Stimulated activated CD4-positive, alpha-beta T cell treated with anti-CD3 and anti-CD28 coated beads, Interleukin-12 subunit alpha, Interleukin-12 subunit beta, amount 100 ng/mL, for 4 hours (primary cell): ENCODE data around the gene SBNO2.
"Not testable (repeated sequence)": the region's sequence is repeated elsewhere in the genome, so short reads cannot be mapped to it uniquely, and the experiment has no call there.

Source experiments
- DNase-seq: peaks from one replicate; pipeline ENCODE4 v3.0.0-alpha.2; 2020

The SBNO2 gene

GRCh38 chr19:1173845-1174809, at the start of gene SBNO2:
Gene SBNO2, minus strand, starts transcription at chr19:1174268. Its CDS starts 19,992 bp downstream, at chr19:1154276.
- DNase-seq = peak; percentile 95

- no peak for DNase-seq
These were observed 49.2 kb upstream of the SBNO2 start for GRCh38 chr19:1223018-1223855.

GRCh38 chr19:1222394-1222793, 48.3 kb upstream of the SBNO2 start:
- DNase-seq = no peak

- DNase-seq = no peak
These were observed 47.8 kb upstream of the SBNO2 start for GRCh38 chr19:1221904-1222255.

GRCh38 chr19:1220976-1221903, 47.2 kb upstream of the SBNO2 start:
- DNase-seq = no peak

DNA sequence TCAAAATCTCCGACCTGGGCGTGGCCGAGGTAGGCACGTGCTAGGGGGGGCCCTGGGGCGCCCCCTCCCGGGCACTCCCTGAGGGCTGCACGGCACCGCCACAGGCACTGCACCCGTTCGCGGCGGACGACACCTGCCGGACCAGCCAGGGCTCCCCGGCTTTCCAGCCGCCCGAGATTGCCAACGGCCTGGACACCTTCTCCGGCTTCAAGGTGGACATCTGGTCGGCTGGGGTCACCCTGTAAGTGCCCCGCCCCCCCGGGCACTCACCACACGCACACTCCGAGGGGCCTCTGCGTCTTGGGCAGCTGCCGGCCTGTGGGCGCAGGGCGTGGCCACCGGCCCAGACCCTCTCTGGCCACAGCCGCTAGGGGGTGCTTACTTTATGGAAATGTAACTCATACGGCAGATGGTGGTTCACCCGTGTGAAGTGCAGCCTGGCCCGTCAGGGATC, 46.4 kb upstream of the SBNO2 start:
- DNase-seq = no peak

DNA sequence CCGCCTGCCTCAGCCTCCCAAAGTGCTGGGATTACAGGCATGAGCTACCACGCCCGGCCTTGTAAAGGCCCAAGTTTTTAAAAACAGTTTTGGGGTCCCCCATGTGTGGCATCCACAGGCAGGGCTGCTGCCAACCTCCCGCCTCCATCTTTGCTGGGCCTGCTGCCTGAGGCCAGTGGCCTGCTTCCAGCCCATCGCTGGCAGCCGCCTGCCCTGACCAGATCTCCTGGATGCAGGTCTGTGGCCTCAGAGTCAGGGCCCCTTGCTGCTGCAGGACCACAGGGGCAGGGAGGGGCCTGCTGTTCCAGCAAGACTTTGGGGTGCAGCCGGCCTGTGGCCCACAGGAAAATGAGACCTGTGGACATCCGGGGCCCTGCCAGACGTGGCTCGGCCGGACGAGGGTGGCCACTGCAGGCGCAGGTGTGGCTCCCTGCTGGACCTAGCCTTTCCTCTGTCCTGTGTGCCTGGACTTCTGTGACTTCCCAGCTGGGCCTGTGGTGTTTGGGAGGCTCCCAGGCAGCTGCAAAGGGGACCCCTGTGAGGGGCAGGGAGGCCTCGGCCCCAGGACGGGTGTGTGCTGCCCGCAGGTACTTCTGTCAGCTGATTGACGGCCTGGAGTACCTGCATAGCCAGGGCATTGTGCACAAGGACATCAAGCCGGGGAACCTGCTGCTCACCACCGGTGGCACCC, 45.9 kb upstream of the SBNO2 start:
- no peak for DNase-seq

DNA sequence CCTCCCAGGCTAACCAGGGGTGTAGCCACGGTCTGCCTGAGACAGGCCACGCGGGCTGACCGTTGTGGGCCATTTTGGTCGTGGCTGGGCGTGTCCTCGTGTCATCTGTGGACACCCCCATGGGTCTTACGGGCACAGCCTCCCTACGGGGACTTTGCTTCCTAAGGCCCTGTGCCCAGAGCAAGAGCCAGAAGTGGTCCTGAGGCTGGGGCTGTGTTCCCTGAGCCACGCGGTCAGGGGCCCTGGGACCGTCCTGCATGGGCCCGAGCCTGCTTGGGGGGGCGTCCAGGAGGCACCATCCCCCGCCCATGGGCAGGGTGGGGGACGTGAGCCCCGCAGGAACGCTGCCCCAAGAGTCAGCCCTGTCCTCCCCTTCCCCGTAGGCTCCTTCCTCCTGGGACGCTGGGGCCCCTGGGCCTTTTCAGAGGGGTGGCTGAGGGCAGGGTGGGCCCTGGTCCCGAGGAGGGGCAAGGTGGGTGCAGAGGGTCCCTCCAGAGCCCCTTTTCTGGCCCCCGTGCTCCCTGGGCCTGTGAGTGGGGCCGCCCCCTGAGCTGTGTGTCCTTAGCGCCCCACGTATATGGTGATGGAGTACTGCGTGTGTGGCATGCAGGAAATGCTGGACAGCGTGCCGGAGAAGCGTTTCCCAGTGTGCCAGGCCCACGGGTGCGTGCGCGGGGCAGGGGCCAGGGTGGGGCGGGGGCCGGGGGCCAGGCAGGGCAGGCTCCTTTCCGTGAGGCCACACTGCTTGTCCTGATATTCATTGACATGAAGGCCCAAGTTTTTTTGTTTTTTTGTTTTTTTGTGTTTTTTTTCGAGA, 44.9 kb upstream of the SBNO2 start:
- DNase-seq = no peak

DNA sequence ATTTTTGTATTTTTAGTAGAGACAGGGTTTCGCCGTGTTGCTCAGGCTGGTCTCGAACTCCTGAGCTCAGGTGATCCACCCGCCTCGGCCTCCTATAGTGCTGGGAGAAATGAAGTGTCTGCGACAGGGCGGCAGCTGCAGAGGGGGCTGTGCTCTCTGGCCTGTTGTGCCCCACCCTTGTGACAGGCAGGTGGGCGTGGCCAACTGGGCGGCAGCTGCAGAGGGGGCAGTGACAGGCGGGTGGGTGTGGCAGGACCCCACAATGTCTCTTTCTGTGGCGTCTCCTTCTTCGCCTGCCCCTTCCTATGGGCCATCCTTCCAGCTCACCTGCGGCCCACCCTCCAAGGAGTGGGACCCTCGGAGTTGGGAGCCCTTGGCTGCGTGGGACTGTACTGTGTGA, 43.3 kb upstream of the SBNO2 start:
- no peak for DNase-seq

- DNase-seq = no peak
These were observed 42.7 kb upstream of the SBNO2 start for GRCh38 chr19:1216756-1217155.

GRCh38 chr19:1214862-1215731, 41.0 kb upstream of the SBNO2 start:
- no peak for DNase-seq

GRCh38 chr19:1214299-1214861, 40.3 kb upstream of the SBNO2 start:
- no peak for DNase-seq

- peak; percentile 27 for DNase-seq
These were observed 39.6 kb upstream of the SBNO2 start for GRCh38 chr19:1213391-1214286.

GRCh38 chr19:1211494-1212234, 37.6 kb upstream of the SBNO2 start:
- DNase-seq = no peak

DNA sequence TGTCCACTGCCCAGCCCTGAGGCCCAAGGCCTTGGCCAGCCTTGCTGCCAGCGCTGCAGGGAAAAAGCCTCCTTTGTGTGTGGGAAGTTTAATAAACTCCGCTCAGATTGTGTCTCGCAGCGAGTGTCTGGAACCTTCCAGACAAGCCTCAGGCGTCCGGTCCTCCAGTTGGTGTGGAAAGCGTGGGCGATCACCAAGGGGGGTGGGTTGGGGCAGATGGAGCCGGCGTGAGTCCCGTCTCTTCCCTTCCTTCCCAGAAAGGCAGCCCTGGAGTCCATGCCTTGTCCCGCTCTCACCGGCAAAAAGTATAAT, 36.1 kb upstream of the SBNO2 start:
- no peak for DNase-seq

DNA sequence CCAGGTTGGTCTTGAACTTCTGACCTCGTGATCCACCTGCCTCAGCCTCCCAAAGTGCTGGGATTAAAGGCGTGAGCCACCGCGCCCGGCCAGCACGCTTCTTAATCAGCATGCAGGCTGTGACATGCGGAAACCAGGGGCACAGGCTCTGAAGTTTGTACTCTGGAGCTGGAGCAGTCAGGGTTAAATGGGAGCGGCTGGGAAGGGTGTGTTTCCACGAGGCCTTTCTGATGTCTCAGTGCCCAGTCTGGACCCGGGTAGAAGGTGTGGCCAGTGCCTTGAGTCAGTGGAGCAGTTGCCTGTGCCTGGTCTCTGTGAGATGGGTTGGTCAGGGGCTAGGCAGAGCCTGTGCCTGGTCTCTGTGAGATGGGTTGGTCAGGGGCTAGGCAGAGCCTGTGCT, 34.8 kb upstream of the SBNO2 start:
- DNase-seq = not testable (repeated sequence)

DNA sequence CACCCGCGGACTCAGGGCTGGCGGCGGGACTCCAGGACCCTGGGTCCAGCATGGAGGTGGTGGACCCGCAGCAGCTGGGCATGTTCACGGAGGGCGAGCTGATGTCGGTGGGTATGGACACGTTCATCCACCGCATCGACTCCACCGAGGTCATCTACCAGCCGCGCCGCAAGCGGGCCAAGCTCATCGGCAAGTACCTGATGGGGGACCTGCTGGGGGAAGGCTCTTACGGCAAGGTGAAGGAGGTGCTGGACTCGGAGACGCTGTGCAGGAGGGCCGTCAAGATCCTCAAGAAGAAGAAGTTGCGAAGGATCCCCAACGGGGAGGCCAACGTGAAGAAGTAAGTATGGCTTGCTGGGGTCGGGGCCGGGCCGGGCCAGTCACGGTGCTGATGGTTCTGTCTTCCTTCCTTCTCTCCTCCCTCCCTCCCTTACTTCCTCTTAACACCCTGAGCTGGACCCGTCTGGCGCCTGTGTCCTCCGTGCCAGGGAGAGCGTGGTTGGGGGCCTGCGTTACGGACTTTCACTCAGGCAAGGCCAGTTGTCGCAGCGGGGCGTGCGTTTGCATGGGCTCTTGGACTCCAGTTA, 32.9 kb upstream of the SBNO2 start:
- peak; percentile 25 for DNase-seq
